ENCODE results near the gene UBXN4. TPM values are rescaled to one million over a fixed set of nuclear protein-coding genes. Genes with fewer than 3 reads are reported as not detected.
"Not testable (repeated sequence)": the region's sequence is repeated elsewhere in the genome, so short reads cannot be mapped to it uniquely, and the experiment has no call there.

UBXN4 gene, protein sequence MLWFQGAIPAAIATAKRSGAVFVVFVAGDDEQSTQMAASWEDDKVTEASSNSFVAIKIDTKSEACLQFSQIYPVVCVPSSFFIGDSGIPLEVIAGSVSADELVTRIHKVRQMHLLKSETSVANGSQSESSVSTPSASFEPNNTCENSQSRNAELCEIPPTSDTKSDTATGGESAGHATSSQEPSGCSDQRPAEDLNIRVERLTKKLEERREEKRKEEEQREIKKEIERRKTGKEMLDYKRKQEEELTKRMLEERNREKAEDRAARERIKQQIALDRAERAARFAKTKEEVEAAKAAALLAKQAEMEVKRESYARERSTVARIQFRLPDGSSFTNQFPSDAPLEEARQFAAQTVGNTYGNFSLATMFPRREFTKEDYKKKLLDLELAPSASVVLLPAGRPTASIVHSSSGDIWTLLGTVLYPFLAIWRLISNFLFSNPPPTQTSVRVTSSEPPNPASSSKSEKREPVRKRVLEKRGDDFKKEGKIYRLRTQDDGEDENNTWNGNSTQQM
- 10 to 100 TPM; 70.6 to 81.8 TPM for total RNA-seq

DNA sequence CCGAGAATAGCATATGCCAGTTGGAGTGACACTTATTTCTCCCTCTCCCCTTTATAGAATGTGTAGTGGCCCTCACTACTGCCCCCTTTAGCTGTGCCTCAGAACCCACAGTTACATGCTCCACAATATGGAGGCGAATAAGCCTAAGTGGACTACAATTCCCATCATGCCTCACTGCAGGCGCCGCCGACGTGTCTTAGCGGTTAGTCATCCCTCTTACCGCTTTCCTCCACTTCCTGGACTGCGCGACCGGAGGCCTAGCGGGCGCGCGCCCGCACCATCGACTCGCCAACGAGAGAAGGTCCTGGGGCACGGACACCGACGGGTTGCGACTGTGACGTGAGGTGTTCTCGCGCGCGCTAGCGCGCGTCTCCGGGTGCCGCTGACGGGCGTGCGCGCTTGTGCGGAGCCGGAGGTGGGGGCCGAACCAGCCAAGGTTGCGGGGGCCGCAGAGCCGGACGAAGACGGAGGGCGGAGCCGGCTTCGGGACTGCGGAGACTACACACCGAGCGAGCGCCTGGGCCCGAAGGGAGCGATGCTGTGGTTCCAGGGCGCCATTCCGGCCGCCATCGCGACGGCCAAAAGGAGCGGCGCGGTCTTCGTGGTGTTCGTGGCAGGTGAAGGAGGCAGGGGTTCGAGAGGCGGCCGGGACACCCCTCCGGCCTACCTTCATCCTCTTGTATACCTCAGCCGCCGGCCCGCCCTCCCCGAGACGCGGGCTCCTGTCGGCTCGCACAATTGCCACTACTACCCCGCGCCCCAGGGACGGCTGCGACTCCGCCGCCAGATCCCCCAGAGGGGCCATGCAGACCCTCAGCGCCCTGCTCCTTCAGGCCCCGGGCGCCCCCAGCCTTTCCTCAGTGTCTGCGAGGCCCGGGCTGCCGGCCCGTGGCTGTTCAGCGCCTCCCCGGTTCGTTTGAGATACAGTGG is at the start of gene UBXN4:
Gene UBXN4 (plus strand): TSS at position 461 of the 930 bp plus-strand sequence. CDS start 75 bp downstream, at position 536.
- Mint-ChIP-seq H3K27ac (peak within 1 kb of the TSS; percentile 98), H3K4me1 (peaks cover 29% of the 10 kb centered on the region), H3K36me3 (peaks cover 23% of the 10 kb centered on the region), H3K27me3 (no peaks in the 10 kb centered on the region), H3K9me3 (peaks cover 1% of the 10 kb centered on the region), H3K4me3 (peak within 1 kb of the TSS; percentile 97)
- peak; percentile 94 for DNase-seq

DNA sequence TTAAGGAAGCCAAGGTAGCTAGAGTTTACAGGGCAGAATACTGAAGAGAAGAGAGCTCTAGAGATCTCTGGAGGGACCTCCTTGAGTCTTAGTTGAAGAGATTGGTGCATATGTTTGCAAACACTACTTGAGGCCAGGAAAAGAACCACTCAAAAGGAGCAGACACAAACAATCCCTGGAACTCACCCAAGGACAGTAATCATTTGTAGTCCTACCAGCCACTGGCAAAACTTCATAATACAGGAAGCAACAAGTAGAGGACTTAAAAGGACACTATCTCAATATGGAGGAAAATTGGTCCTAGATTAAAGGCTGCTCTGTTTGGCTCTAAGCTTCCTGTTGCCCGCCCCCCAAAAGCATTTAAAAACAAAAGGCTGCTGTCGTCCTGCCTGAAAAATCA is 46.9 kb upstream of the UBXN4 start:
- Mint-ChIP-seq H3K4me1 (peaks cover 15% of the 10 kb centered on the region), H3K36me3 (peaks cover 29% of the 10 kb centered on the region), H3K27ac (no peak overlapping the region)

DNA sequence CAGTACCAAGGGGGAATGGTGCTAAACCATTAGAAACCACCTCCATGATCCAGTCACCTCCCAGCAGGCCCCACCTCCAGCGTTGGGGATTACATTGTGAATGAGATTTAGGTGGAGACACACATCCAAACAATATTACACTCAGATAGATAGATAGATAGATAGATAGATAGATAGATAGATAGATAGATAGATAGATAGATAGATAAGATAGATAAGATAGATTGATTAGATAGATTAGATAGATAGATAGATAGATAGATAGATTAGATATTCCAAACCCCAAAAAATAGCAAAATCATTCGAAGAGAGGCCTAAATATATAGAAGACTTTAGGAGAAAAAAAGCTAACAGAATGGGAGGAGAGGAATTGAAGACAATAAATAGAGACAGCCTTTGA is 42.8 kb upstream of the UBXN4 start:
- peaks cover 8% of the 10 kb centered on the region for H3K4me1 Mint-ChIP-seq
- DNase-seq, result no peak
- H3K27ac Mint-ChIP-seq, result no peak overlapping the region
- no peaks in the 10 kb centered on the region for H3K27me3 Mint-ChIP-seq
- H3K4me3 Mint-ChIP-seq, result no peak overlapping the region
- peaks cover 25% of the 10 kb centered on the region for H3K36me3 Mint-ChIP-seq
- no peaks in the 10 kb centered on the region for H3K9me3 Mint-ChIP-seq

More for the DNA sequence above, 46.9 kb upstream of the UBXN4 start:
- Mint-ChIP-seq H3K4me3 (no peak overlapping the region), H3K9me3 (no peaks in the 10 kb centered on the region), H3K27me3 (no peaks in the 10 kb centered on the region)
- no peak for DNase-seq

DNA sequence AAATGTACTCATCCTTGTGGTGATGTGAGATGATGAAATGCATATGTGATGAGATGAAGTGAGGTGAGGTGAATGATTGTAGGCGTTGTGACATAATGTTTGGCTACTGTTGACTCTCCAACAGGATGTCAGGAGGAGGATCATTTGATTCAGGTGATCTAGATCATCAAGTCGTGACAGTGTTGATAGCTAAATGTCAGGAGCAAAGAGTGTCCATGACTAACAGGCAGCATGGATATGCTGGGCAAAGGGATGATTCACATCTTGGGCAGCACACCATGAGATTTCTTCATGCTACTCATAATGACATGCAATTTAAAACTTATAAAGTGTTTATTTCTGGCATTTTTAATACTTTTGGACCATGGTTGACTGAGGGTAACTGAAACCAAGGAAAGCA is 40.2 kb upstream of the UBXN4 start:
- Mint-ChIP-seq H3K9me3 (no peaks in the 10 kb centered on the region), H3K4me1 (no peaks in the 10 kb centered on the region), H3K4me3 (no peak overlapping the region), H3K27me3 (no peaks in the 10 kb centered on the region), H3K27ac (no peak overlapping the region), H3K36me3 (peaks cover 4% of the 10 kb centered on the region)
- DNase-seq, result no peak

DNA sequence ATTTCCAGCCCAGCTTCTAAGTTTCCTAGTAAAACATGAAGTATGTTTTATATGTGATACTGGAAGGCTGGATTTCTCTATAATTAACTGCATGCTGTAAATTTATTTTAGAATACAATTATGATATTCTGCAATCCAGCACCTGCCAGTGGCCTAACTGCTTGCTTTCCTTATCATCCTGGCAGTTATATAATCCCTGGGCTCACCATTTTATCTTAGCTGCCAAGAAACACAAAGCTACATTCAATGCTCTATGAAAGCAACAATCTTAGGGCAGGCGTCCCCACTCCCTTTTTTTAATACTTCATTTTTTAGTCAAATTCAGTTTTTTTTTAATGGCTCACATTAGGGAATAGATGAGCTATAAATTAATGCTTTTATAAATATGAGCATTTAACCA is 38.4 kb upstream of the UBXN4 start:
- Mint-ChIP-seq H3K4me3 (no peak overlapping the region), H3K4me1 (no peaks in the 10 kb centered on the region), H3K27ac (no peak overlapping the region), H3K27me3 (no peaks in the 10 kb centered on the region), H3K9me3 (no peaks in the 10 kb centered on the region), H3K36me3 (no peaks in the 10 kb centered on the region)
- DNase-seq, result no peak

DNA sequence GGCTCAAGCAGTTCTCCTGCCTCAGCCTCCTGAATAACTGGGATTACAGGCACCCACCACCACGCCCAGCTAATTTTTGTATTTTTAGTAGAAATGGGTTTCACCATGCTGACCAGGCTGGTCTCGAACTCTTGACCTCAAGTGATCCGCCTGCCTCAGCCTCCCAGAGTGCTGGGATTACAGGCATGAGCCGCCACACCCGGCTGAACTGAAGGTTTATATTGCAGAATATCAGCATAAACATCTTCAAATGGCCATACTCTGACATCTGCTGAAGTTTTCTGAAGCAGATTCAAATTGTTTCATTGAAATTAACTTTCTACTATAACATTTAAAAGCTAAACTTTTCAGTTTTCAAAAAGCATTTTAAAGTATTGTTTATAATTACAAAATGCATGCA is 37.6 kb upstream of the UBXN4 start:
- not testable (repeated sequence) for H3K4me3 Mint-ChIP-seq, H3K27me3 Mint-ChIP-seq, DNase-seq, H3K4me1 Mint-ChIP-seq, H3K9me3 Mint-ChIP-seq, H3K36me3 Mint-ChIP-seq, H3K27ac Mint-ChIP-seq

DNA sequence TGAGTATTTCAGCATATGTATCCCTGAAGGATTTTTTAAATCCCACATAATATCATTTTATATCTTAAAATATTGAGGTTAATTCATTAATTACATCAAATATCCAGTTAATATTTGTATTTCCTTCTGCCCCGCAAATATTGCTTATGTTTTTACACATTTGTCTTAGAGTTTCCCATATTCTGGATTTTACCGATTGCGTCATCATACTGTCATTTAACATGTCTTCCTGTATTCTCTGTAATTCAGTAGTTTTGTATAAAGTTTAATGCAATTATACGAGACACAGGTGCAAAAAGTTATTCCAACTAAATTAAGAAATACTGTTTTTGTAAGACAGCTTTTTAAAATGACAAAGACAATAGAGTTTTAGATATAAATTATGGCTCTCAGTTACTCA is 33.5 kb upstream of the UBXN4 start:
- H3K27ac Mint-ChIP-seq, result no peak overlapping the region
- H3K4me1 Mint-ChIP-seq, result no peaks in the 10 kb centered on the region
- DNase-seq, result no peak
- peaks cover 2% of the 10 kb centered on the region for H3K36me3 Mint-ChIP-seq
- H3K27me3 Mint-ChIP-seq, result no peaks in the 10 kb centered on the region
- H3K4me3 Mint-ChIP-seq, result no peak overlapping the region
- H3K9me3 Mint-ChIP-seq, result no peaks in the 10 kb centered on the region

DNA sequence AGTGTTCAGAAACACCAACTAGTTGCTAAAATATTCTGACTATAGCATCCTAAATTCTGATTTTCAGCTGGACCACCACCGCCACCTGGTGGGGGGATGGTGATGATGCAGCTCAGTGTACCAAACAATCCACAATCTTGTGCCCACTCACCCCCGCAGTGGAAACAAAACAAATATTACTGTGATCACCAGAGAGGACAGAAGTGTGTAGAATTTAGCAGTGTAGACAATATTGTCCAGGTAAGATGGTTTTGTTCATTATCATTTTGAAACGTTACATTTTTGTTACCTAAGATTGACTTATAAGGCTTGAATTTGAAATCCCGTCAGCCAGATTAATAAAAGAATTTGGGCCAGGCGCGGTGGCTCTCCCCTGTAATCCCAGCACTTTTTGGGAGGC is 31.7 kb upstream of the UBXN4 start:
- Mint-ChIP-seq H3K4me1 (no peaks in the 10 kb centered on the region), H3K9me3 (no peaks in the 10 kb centered on the region), H3K27ac (no peak overlapping the region), H3K36me3 (peaks cover 2% of the 10 kb centered on the region), H3K4me3 (no peak overlapping the region), H3K27me3 (no peaks in the 10 kb centered on the region)
- DNase-seq, result peak; percentile 60

DNA sequence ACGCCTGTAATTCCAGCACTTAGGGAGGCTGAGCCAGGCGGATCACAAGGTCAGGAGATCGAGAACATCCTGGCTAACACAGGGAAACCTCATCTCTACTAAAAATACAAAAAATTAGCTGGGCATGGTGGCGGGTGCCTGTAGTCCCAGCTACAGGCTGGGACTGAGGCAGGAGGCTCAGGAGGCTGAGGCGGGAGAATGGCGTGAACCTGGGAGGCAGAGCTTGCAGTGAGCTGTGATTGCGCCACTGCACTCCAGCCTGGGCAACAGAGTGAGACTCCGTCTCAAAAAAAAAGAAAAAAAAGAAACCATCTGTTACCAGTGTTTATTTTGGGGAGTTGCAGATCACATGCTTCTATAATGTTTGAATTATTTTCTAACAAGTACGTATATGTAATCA is 26.6 kb upstream of the UBXN4 start:
- peaks cover 12% of the 10 kb centered on the region for H3K36me3 Mint-ChIP-seq
- H3K27ac Mint-ChIP-seq, DNase-seq, H3K9me3 Mint-ChIP-seq, H3K27me3 Mint-ChIP-seq, H3K4me3 Mint-ChIP-seq, H3K4me1 Mint-ChIP-seq: not testable (repeated sequence)

DNA sequence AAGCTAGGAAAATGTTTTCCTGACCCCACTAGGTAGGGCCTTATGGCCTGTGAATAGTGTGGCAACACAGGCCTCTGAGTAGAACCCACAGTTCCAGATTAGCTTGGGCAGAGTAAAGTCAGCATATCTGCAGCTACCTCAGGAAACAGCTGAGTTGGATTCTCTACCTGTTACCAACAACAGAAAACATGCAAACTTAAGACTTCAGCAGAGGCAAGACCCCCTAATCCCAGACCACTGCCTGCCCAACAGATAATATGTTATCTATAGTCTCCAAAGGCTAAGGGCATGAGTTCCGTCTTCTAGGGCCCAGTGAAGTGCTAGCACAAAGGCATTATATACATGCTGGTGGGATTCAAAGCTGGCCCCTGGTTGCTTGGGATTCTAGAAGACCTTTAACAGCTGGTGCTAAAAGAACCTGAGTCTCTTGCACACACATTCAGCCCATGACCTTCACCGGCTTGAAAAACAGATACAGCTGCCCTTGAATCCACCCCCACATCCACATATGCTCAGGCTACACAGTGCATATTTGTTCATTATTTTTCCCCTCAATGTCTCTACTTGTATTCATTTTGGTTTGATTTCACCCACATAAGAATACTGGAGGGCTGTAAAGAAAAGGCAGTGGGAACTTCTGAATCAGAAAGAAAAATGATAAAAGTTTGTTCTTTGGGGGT is 13.5 kb upstream of the UBXN4 start:
- H3K27ac Mint-ChIP-seq, result no peak overlapping the region
- H3K27me3 Mint-ChIP-seq, result no peaks in the 10 kb centered on the region
- peaks cover 6% of the 10 kb centered on the region for H3K36me3 Mint-ChIP-seq
- H3K4me1 Mint-ChIP-seq, result peaks cover 13% of the 10 kb centered on the region
- no peak for DNase-seq
- H3K4me3 Mint-ChIP-seq, result no peak overlapping the region
- H3K9me3 Mint-ChIP-seq, result no peaks in the 10 kb centered on the region

DNA sequence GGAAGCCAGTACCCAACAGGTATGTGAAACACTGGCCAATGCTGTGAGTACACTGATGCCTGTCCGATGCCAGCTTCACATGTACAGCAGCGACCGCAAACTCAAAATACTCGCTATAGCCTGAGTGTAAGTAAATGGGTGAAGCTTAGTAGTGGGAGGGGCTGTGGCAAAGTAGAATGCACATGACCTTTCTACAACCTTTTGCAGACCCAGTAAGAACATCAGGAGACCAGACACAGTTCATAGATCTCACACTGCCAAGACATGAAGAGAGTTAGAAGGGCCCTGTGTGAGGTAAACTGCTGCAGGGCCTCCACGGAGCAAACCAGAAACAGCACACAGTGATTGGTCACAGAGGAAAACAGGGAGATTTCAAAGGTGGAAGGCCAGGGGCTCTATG is 9.1 kb upstream of the UBXN4 start:
- Mint-ChIP-seq H3K4me3 (no peak overlapping the region), H3K9me3 (no peaks in the 10 kb centered on the region), H3K4me1 (peaks cover 18% of the 10 kb centered on the region), H3K27ac (peak overlapping the region; percentile 1), H3K27me3 (no peaks in the 10 kb centered on the region), H3K36me3 (no peaks in the 10 kb centered on the region)
- DNase-seq, result no peak

DNA sequence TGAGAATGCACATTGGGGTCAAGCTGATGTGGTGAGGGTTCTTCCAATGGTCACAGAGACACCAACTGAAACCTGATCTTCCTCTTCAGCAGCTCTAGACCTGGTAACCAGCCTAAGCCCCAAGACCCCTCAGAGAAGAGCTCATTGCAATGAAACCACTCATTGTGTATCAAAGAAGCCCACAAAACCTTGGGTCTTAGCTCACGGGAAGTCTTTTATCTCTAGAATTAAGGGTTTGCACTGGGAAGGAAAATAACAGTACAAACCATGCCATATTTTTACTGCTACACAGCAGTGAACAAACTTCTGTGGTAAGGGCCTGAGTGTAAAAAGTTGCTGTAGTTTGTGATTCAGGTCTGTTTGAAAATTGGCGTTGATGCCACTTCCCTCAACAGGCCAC is 8.6 kb upstream of the UBXN4 start:
- Mint-ChIP-seq H3K4me1 (peaks cover 18% of the 10 kb centered on the region), H3K9me3 (no peaks in the 10 kb centered on the region), H3K27me3 (no peaks in the 10 kb centered on the region), H3K36me3 (no peaks in the 10 kb centered on the region), H3K27ac (peak overlapping the region; percentile 1), H3K4me3 (no peak overlapping the region)
- DNase-seq, result no peak

DNA sequence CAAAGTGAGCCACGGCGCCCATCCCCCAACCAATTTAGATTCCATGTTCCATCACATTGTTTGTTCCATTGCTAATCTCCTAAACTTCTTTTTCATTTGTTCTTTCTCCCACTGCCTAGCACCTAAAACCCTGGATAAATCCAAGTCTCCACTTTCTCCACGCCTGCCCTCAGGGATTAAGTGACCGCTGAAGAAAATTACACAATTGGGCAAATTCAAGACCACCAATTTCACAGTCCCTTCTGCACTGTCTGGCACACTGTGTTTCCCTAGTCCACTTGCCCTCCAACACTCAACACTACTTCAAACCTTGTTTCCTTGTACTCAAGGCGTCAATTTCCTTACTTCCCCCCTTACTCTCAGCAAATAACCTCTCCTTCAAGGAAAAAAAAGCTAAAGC is 5.1 kb upstream of the UBXN4 start:
- peaks cover 16% of the 10 kb centered on the region for H3K4me1 Mint-ChIP-seq
- H3K36me3 Mint-ChIP-seq, result peaks cover 2% of the 10 kb centered on the region
- H3K9me3 Mint-ChIP-seq, result peaks cover 1% of the 10 kb centered on the region
- DNase-seq, result no peak
- no peaks in the 10 kb centered on the region for H3K27me3 Mint-ChIP-seq
- no peak overlapping the region for H3K4me3 Mint-ChIP-seq
- no peak overlapping the region for H3K27ac Mint-ChIP-seq

DNA sequence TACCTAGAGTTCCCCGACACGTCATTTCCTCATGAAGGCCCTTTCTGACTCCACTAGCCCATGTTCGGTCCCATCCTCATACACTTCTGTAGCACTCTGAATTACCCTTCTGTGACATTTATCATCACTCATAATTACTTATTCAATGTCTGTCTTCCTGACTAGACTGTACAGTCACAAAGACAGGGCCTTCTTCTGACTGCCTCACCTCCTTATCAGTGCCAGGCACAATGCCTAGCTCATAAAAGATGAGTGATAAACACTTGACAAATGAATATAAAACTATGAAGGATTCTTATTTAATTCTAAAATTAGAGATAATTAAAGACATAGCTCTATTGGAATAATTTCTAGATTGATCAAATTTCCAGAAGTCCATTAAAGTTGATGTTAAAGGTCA is 1.4 kb upstream of the UBXN4 start:
- Mint-ChIP-seq H3K36me3 (peaks cover 17% of the 10 kb centered on the region), H3K4me3 (no peak overlapping the region)

DNA sequence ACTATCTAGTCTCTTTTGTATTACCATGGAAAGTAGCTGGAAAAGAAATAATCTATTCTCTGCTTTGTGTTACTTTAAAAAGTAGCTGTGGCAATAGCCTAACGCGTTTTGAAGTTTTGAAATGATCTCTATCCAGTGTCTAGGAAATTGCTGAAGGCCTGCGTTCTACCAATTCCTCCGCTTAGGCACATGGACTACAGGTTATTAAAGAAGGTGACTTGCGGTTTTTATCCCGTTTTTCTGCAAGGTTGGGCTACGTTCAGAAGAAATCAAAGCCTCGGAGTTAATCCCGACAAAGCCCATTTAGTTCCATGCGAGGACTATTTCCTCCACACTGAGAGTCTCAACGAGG is 636 bp upstream of the UBXN4 start:
- peak overlapping the region; percentile 97 for H3K4me3 Mint-ChIP-seq
- H3K36me3 Mint-ChIP-seq, result peaks cover 18% of the 10 kb centered on the region
- no peak for DNase-seq
- H3K27ac Mint-ChIP-seq, result peak overlapping the region; percentile 98
- H3K4me1 Mint-ChIP-seq, result peaks cover 23% of the 10 kb centered on the region
- H3K9me3 Mint-ChIP-seq, result peaks cover 1% of the 10 kb centered on the region
- no peaks in the 10 kb centered on the region for H3K27me3 Mint-ChIP-seq

More for the DNA sequence above, 1.4 kb upstream of the UBXN4 start:
- Mint-ChIP-seq H3K4me1 (peaks cover 19% of the 10 kb centered on the region), H3K9me3 (peaks cover 1% of the 10 kb centered on the region), H3K27me3 (no peaks in the 10 kb centered on the region), H3K27ac (no peak overlapping the region)
- no peak for DNase-seq

All from activated naive CD8-positive, alpha-beta T cell treated with anti-CD3 and anti-CD28 coated beads for 36 hours (primary cell).